IMR-90 (cell line): Measurements from ENCODE around the gene KCNF1. TPM values are rescaled to one million over a fixed set of nuclear protein-coding genes. Genes with fewer than 3 reads are reported as not detected.

Experiments
- ATAC-seq: fragments of 200-7000 bp; cut with Tn5 transposase; 2 replicates; pipeline ENCODE4 v1.9.1; 2020; ENCODE audit warnings: low read depth, mild to moderate bottlenecking, moderate library complexity
- BruUV-seq: library from RNA; stranded (reverse); fragments of 400-500 nt; replicated peaks from 2 replicates; lab custom pipeline; 2021; lab: Mats Ljungman, UMichigan
- CTCF ChIA-PET: fragments of 300-600 bp; formaldehyde crosslinking; extraction: SDS; loops from one replicate; lab custom pipeline; 2021; ENCODE audit warnings: antibody characterized with exemption; lab: Yijun Ruan, JAX
- POLR2A ChIA-PET: fragments of 300-600 bp; sonication (Branson Sonifier 250); formaldehyde crosslinking; loops from one replicate; lab custom pipeline; 2022; ENCODE audit warnings: antibody characterized with exemption; ENCODE audit not compliant: unreplicated experiment; lab: Charles Lee
- DNase-seq: peaks from one replicate; pipeline ENCODE4 v3.0.0; 2013
- H2AFZ ChIP-seq: replicated peaks from 2 replicates; pipeline ENCODE3; 2013; ENCODE audit warnings: low read length, mild to moderate bottlenecking; ENCODE audit not compliant: poor library complexity
- H2AK5ac ChIP-seq: 2 replicates; pipeline ENCODE4 v1.6.1; 2013; ENCODE audit warnings: low read depth, low read length, inconsistent platforms
- H2AK9ac ChIP-seq: replicated peaks from 2 replicates; pipeline ENCODE3; 2013; ENCODE audit warnings: mild to moderate bottlenecking, low read depth, low read length, moderate library complexity; ENCODE audit not compliant: poor library complexity
- H2BK120ac ChIP-seq: 2 replicates; pipeline ENCODE4 v1.6.1; 2013; ENCODE audit warnings: low read depth, low read length, inconsistent platforms
- H2BK15ac ChIP-seq: 3 replicates; pipeline ENCODE4 v1.6.1; 2013; ENCODE audit warnings: low read depth, low read length, inconsistent platforms
- H2BK20ac ChIP-seq: 2 replicates; pipeline ENCODE4 v1.6.1; 2013; ENCODE audit warnings: low read depth, mild to moderate bottlenecking, inconsistent platforms, low read length, moderate library complexity
- H2BK5ac ChIP-seq: 2 replicates; pipeline ENCODE4 v1.6.1; 2013; ENCODE audit warnings: mild to moderate bottlenecking, low read depth, low read length, inconsistent platforms; ENCODE audit not compliant: poor library complexity, severe bottlenecking
- H3K14ac ChIP-seq: replicated peaks from 2 replicates; pipeline ENCODE4 v1.6.1; 2013; ENCODE audit warnings: low read depth, low read length, inconsistent platforms
- H3K18ac ChIP-seq: 2 replicates; pipeline ENCODE4 v1.6.1; 2013; ENCODE audit warnings: low read depth, low read length, control low read depth
- H3K23ac ChIP-seq: 2 replicates; pipeline ENCODE4 v1.6.1; 2013; ENCODE audit warnings: low read depth, low read length, inconsistent platforms
- H3K27ac ChIP-seq: 2 replicates; pipeline ENCODE4 v1.5.1; 2013; ENCODE audit warnings: mild to moderate bottlenecking, control low read depth, low read length; ENCODE audit not compliant: insufficient read depth
- H3K27me3 ChIP-seq: 2 replicates; pipeline ENCODE4 v1.6.1; 2013; ENCODE audit warnings: low read length; ENCODE audit not compliant: control insufficient read depth, insufficient read depth
- H3K36me3 ChIP-seq: 2 replicates; pipeline ENCODE4 v1.6.1; 2013; ENCODE audit warnings: low read length, mixed read lengths; ENCODE audit not compliant: control insufficient read depth, insufficient read depth
- H3K4ac ChIP-seq: 2 replicates; pipeline ENCODE4 v1.6.1; 2013; ENCODE audit warnings: low read depth, low read length, inconsistent platforms
- H3K4me1 ChIP-seq: 2 replicates; pipeline ENCODE4 v1.6.1; 2013; ENCODE audit warnings: low read length, mixed read lengths; ENCODE audit not compliant: control insufficient read depth, insufficient read depth
- H3K4me2 ChIP-seq: 2 replicates; pipeline ENCODE4 v1.6.1; 2013; ENCODE audit warnings: low read depth, mild to moderate bottlenecking, control low read depth, low read length, moderate library complexity
- H3K4me3 ChIP-seq: 2 replicates; pipeline ENCODE4 v1.5.1; 2013; ENCODE audit warnings: low read depth, mild to moderate bottlenecking, control low read depth, low read length, moderate library complexity; ENCODE audit not compliant: insufficient read depth
- H3K56ac ChIP-seq: 2 replicates; pipeline ENCODE4 v1.6.1; 2013; ENCODE audit warnings: low read length, inconsistent platforms; ENCODE audit not compliant: insufficient read depth; ENCODE audit errors: extremely low read depth
- H3K79me1 ChIP-seq, 2 experiments: 2 replicates each; pipeline ENCODE4 v1.6.1; 2013; ENCODE audit warnings: low read length in 2 of 2, inconsistent platforms in 1 of 2, low read depth in 1 of 2
- H3K9ac ChIP-seq: 2 replicates; pipeline ENCODE4 v1.6.1; 2013; ENCODE audit warnings: low read depth, low read length, control low read depth
- H3K9me1 ChIP-seq: 2 replicates; pipeline ENCODE4 v1.6.1; 2013; ENCODE audit warnings: low read length, inconsistent platforms; ENCODE audit not compliant: insufficient read depth
- H3K9me3 ChIP-seq: 2 replicates; pipeline ENCODE4 v1.6.1; 2013; ENCODE audit warnings: low read length; ENCODE audit not compliant: control insufficient read depth, insufficient read depth
- H4K20me1 ChIP-seq: 2 replicates; pipeline ENCODE4 v1.6.1; 2013; ENCODE audit warnings: low read length, inconsistent platforms; ENCODE audit not compliant: insufficient read depth
- H4K5ac ChIP-seq: 2 replicates; pipeline ENCODE4 v1.6.1; 2013; ENCODE audit warnings: mild to moderate bottlenecking, low read depth, low read length, control low read depth
- H4K8ac ChIP-seq, 2 experiments: 2 replicates each; pipeline ENCODE4 v1.6.1; 2013; ENCODE audit warnings: low read depth in 2 of 2, low read length in 2 of 2, control low read depth in 1 of 2, inconsistent platforms in 1 of 2
- H4K91ac ChIP-seq: 2 replicates; pipeline ENCODE4 v1.6.1; 2013; ENCODE audit warnings: low read depth, low read length, inconsistent platforms; ENCODE audit not compliant: insufficient read depth
- CEBPB ChIP-seq: IDR thresholded peaks from 2 replicates; pipeline ENCODE4 v1.6.1; 2012; ENCODE audit warnings: low read depth, low read length, improper control_type of control experiment
- FOS ChIP-seq: fragments of 150-350 bp; IDR thresholded peaks from 2 replicates; pipeline ENCODE4 v1.6.1; 2016; ENCODE audit warnings: low read depth, low read length
- MAZ ChIP-seq: IDR thresholded peaks from 2 replicates; pipeline ENCODE4 v1.6.1; 2012; ENCODE audit warnings: low read depth, mild to moderate bottlenecking, low read length, improper control_type of control experiment, moderate library complexity, borderline replicate concordance
- WGBS, 2 experiments: methylation state at CpG; one replicate each; pipeline versions ENCODE4 v1.1.5 to v1.1.7; 2013; ENCODE audit warnings: missing lambda C conversion rate in 2 of 2; ENCODE audit not compliant: insufficient read length in 1 of 2; ENCODE audit errors: extremely low coverage in 2 of 2; 5-methylcytosine and 5-hydroxymethylcytosine counted together
- dilution Hi-C: fragments of 300-500 bp; cut with HindIII; formaldehyde crosslinking; loops from one replicate; pipeline ENCODE4 v1.14.3; 2018; ENCODE audit warnings: low sequenced_read_pairs; ENCODE audit not compliant: unreplicated experiment
- in situ Hi-C: fragments of 300-500 bp; cut with MboI; formaldehyde crosslinking; loops from 3 replicates; pipeline ENCODE4 v1.14.3; 2019; ENCODE audit warnings: low sequenced_read_pairs, inconsistent platforms, mixed read lengths
- intact Hi-C: fragments of 100-400 bp; cut with micrococcal nuclease; formaldehyde crosslinking; loops from 2 replicates; pipeline ENCODE4 v1.10.0; 2022
- polyA plus RNA-seq, 3 experiments: library from polyadenylated mRNA; depleted of rRNA; stranded (reverse); fragments of >200 nt; gene quantifications; 2 replicates each; pipeline ENCODE4 v1.2.3, GENCODE V29; 2012; ENCODE audit warnings: low replicate concordance in 1 of 3
- total RNA-seq: library from RNA; depleted of rRNA; stranded (reverse); fragments of >200 nt; gene quantifications from 2 replicates; pipeline ENCODE4 v1.2.3, GENCODE V29; 2012

KCNF1 gene
- total and polyA plus RNA-seq, 2 of the 4 experiments (the other 2 are of a cell fraction): 0.54 to 1.4 TPM

- Histone ChIP-seq H2BK5ac (peak overlapping the region; percentile 59), H3K4me2 (no peak overlapping the region), H3K14ac (peak overlapping the region; percentile 46), H3K27me3 (no peaks in the 10 kb centered on the region), H3K9me1 (peaks cover 10% of the 10 kb centered on the region), H3K56ac (0 out of 2 replicates have a peak overlapping the region, but pooled peaks have one; percentile 24), H4K91ac (peak overlapping the region; percentile 53), H2AK9ac (no peak overlapping the region), H3K4me1 (peaks cover 11% of the 10 kb centered on the region), H3K36me3 (no peaks in the 10 kb centered on the region), H3K9me3 (0 out of 2 replicates have a peak, but pooled peaks cover 2% of the 10 kb centered on the region), H3K27ac (peak overlapping the region; percentile 32; the same call in 1 of the 2 replicates), H4K8ac (peak overlapping the region; percentile 32 to 58), H2AK5ac (peak overlapping the region; percentile 73), H2BK15ac (peak overlapping the region; percentile 41; the same call in 1 of the 3 replicates), H3K79me1 (no peaks in the 10 kb centered on the region), H2BK20ac (peak overlapping the region; percentile 82), H3K9ac (no peak overlapping the region), H3K4ac (peak overlapping the region; percentile 73), H3K18ac (peak overlapping the region; percentile 40; the same call in 1 of the 2 replicates), H4K20me1 (no peaks in the 10 kb centered on the region), H3K4me3 (no peak overlapping the region), H2AFZ (peak overlapping the region; percentile 73), H4K5ac (peak overlapping the region; percentile 67; the same call in 1 of the 2 replicates), H2BK120ac (peak overlapping the region; percentile 58), H3K23ac (no peak overlapping the region)
- DNase-seq: peak; percentile 64
- ChIA-PET POLR2A (no interaction called here), CTCF (interaction anchor here (0.9 kb wide), 1 partner anchor 41 kb away, joined by 3 read pairs; no protein-coding TSS in a partner anchor)
- 76% methylated on average over 5 of the region's 15 CpGs; no CpG with 5 or more reads in 1 of the 2 experiments for WGBS, 2 experiments
- BruUV-seq: no TSS peak
- dilution Hi-C loops (no loop called here), in situ Hi-C loops (no loop called here), intact Hi-C loops (no loop called here)
- TF ChIP-seq FOS (peak; percentile 35; the same call in 1 of the 2 replicates), CEBPB (no peak), MAZ (no peak)
- peak; percentile 88 for ATAC-seq
Measured at GRCh38 chr2:10868465-10869314, 43.0 kb upstream of the KCNF1 start.
